ENCODE data around the gene FARP1. TPM values are rescaled to one million over a fixed set of nuclear protein-coding genes. Genes with fewer than 3 reads are reported as not detected.
"Not testable (repeated sequence)": the region's sequence is repeated elsewhere in the genome, so short reads cannot be mapped to it uniquely, and the experiment has no call there.

Gene FARP1
- polyA plus RNA-seq, 10 donors, result 67.7 to 94.0 (median 73.8) TPM

GRCh38 chr13:98224557-98224956 is 81.7 kb downstream of the FARP1 start:
- no peak for DNase-seq

- DNase-seq, result no peak
Measured at GRCh38 chr13:98225036-98225940, 82.4 kb downstream of the FARP1 start.

GRCh38 chr13:98226496-98226895 is 83.6 kb downstream of the FARP1 start:
- peak in 2 of 3 donors; percentile 54 to 82 for DNase-seq

GRCh38 chr13:98228661-98229341 is 85.9 kb downstream of the FARP1 start:
- DNase-seq, result no peak

GRCh38 chr13:98230762-98231161 is 87.9 kb downstream of the FARP1 start:
- not testable (repeated sequence) for DNase-seq

GRCh38 chr13:98232456-98232855 is 89.6 kb downstream of the FARP1 start:
- no peak for DNase-seq

GRCh38 chr13:98233127-98233526 is 90.2 kb downstream of the FARP1 start:
- no peak for DNase-seq

- DNase-seq, result no peak
Measured at GRCh38 chr13:98234348-98234747, 91.5 kb downstream of the FARP1 start.

- peak in 1 of 3 donors; percentile 45 for DNase-seq
Measured at GRCh38 chr13:98236197-98236596, 93.3 kb downstream of the FARP1 start.

- DNase-seq, result no peak
Measured at GRCh38 chr13:98237331-98237730, 94.4 kb downstream of the FARP1 start.

GRCh38 chr13:98239162-98240076 is 96.5 kb downstream of the FARP1 start:
- no peak for DNase-seq

GRCh38 chr13:98240135-98240534 is 97.2 kb downstream of the FARP1 start:
- no peak for DNase-seq

- DNase-seq, result no peak
Measured at GRCh38 chr13:98240974-98241373, 98.1 kb downstream of the FARP1 start.

GRCh38 chr13:98241976-98242375 is 99.1 kb downstream of the FARP1 start:
- no peak for DNase-seq

- no peak for DNase-seq
Measured at GRCh38 chr13:98242403-98242802, 99.5 kb downstream of the FARP1 start.

GRCh38 chr13:98243929-98244272 is 101.0 kb downstream of the FARP1 start:
- DNase-seq, result no peak

GRCh38 chr13:98246538-98247172 is 103.8 kb downstream of the FARP1 start:
- DNase-seq, result no peak

- DNase-seq, result no peak
Measured at GRCh38 chr13:98251708-98252107, 108.8 kb downstream of the FARP1 start.

GRCh38 chr13:98252931-98253470 is 110.1 kb downstream of the FARP1 start:
- peak in 2 of 3 donors; percentile 43 to 78 for DNase-seq

- DNase-seq, result peak in 1 of 3 donors; percentile 75
Measured at GRCh38 chr13:98253526-98253925, 110.6 kb downstream of the FARP1 start.

- peak; percentile 62 to 84 (median 83) for DNase-seq
Measured at GRCh38 chr13:98254513-98254912, 111.6 kb downstream of the FARP1 start.
